GM12801 (cell line): Measurements from ENCODE around the gene KIF26B.

Source experiments
- CTCF ChIP-seq: IDR thresholded peaks from one replicate; pipeline ENCODE4 v1.5.1; 2011; ENCODE audit warnings: control low read depth; ENCODE audit not compliant: insufficient read length; ENCODE audit errors: extremely low read depth

KIF26B gene

GRCh38 chr1:245458761-245459174 lies 304.0 kb downstream of the KIF26B start:
- no peak for TF ChIP-seq CTCF

- TF ChIP-seq CTCF, result no peak
Measured at GRCh38 chr1:245459621-245460020, 304.8 kb downstream of the KIF26B start.

- no peak for TF ChIP-seq CTCF
Measured at GRCh38 chr1:245461681-245462080, 306.9 kb downstream of the KIF26B start.

GRCh38 chr1:245462161-245462560 lies 307.4 kb downstream of the KIF26B start:
- no peak for TF ChIP-seq CTCF

- no peak for TF ChIP-seq CTCF
Measured at GRCh38 chr1:245463392-245464165, 308.8 kb downstream of the KIF26B start.

GRCh38 chr1:245464290-245464689 lies 309.5 kb downstream of the KIF26B start:
- no peak for TF ChIP-seq CTCF

GRCh38 chr1:245465666-245466065 lies 310.9 kb downstream of the KIF26B start:
- no peak for TF ChIP-seq CTCF
